HUDEP-2 (cell line): ENCODE measurements around the gene DNAJC15.

Experiments
- DNase-seq, 76 experiments: peaks; one replicate each; lab custom pipeline; 2025; ENCODE audit not compliant: unreplicated experiment in 76 of 76; lab: John Stamatoyannopoulos, UW

Gene DNAJC15

DNA sequence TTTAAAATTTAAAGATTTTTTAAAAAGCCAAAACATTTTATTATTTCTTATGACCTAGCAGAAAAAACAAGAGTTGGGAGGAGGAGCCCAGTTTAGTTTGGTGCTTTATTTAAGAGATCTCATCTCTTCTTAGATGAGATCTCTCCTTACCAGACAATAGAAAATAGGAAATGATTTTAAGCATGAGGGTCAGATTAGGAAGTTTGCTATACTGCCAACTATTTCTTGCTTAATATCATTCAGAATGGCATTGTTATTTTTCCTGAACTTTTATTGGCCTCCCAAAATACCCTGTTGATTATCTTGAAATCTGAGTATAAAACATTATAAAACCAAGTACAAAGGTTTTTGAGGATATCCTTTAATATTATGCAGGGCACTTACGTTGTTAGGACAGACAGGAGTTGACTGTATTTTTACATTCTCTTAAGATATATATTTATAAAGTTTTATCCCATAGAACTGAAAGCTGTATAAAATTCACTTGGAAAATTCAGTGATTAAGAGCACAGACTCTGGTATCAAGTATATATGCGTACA is 56.1 kb downstream of the DNAJC15 start:
- DNase-seq: no peak

GRCh38 chr13:43080199-43080598 is 56.8 kb downstream of the DNAJC15 start:
- DNase-seq: no peak

DNA sequence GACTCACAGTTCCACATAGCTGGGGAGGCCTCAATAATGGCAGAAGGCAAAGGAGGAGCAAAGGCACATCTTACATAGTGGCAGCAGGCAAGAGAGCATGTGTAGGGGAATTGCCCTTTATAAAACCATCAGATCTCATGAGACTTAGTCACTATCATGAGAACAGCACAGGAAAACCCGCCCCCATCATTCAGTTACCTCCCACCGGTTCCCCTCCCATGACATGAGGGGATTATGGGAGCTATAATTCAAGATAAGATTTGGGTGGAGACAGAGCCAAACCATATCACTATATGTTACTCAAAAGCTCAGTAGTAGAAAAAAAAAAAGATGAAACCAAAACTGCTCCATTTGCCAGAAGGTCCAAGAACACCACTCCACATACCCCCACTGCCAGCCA is 58.5 kb downstream of the DNAJC15 start:
- peak in 57 of 76 experiments; percentile 1 to 73 (median 24) for DNase-seq

DNA sequence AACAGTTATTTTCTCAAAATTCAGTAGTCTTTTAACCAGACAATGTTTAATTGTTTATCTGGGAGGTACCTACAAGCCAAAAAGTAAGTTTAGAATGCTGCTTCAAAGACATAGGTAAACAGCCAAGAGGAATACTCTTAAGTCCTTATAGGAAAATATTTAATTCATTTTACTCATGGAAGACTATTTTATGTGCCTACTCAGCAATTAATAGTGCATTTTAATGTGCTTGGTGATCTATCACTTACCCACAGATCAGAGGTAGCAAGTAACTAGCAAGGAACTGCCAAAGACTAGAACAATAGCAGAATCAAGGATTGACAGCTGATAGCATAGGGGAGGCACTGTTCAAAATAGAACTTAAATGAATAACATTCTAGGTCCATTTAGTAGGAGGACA is 60.4 kb downstream of the DNAJC15 start:
- no peak for DNase-seq

- DNase-seq: peak in 1 of 76 experiments; percentile 6
Observed at GRCh38 chr13:43085545-43085944, 62.2 kb downstream of the DNAJC15 start.

DNA sequence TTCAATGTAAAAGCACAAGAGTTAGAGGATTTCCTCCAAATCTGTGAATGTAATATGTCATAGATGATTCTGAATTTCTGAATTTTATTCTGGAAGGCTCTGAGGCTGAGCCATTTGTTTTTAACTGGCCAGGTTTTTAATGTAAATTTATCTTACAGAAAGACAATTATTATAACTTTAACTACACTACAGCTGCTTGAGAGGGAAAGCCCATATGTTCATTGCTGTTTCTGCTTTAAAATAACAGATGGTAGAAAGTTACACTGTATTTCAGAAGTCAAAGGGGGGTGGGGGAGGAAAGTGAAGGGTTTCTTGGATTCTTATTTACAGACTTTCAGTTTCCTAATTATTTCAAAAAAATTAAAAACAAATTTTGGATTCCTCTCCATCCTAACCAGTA is 62.8 kb downstream of the DNAJC15 start:
- no peak for DNase-seq

DNA sequence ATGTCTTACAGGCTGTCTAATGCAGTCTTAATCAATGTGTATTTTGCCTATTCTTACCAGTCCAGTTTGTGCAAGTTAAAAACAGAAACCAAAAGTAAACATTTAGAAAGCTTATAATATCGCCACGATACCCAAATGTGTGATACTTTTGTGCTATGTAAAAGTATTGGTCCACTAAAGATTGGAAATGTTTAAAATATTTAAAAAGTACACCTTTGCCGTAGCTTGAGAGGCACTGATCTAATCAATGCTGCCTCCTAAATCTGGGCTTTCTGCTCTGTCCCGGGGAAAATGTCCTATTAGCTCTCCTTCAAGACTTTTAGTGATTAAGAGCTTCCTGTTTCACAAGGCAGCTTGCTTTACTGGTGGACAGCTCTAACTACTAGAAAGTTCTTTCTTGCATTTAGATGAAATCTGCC is 64.7 kb downstream of the DNAJC15 start:
- DNase-seq: no peak

GRCh38 chr13:43089912-43090498 is 66.6 kb downstream of the DNAJC15 start:
- DNase-seq: no peak

DNA sequence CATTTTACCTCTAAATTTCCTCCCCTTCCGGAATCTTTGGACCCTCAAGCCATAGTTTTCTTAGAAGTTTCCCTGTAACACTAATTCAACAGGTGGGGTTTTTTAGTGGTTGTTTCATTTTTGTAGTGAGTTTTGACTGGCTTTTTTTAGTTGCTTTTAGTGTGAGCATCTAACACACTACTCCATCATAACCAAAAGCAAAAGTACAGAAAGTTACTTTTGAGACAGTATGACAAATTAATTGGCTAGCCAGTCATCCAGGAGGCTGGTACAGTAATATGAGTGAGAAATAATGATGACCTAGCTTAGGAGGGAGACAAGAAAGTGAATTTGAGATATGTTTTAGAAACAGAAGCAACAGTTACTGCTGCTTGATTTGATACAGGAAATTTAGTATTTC is 71.5 kb downstream of the DNAJC15 start:
- no peak for DNase-seq

GRCh38 chr13:43095771-43096719 is 72.7 kb downstream of the DNAJC15 start:
- no peak for DNase-seq

DNA sequence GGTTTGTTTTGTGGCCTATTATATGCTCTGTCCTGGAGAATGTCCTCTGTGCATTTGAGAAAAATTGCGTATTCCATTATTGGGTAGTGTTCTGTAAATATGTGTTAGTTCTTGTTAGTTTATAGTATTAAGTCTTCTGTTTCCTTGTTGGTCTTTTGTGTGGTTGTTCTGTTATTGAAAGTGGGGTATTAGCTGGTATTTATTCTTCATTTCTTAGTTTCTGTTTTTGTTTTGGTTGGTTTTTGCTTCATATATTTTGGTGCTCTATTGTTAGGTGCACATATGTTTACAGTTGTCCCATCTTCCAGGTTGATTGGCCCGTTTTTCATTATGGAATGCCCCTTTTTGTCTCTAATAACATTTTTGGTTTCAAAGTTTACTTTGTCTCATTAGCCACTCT is 77.3 kb downstream of the DNAJC15 start:
- no peak for DNase-seq

- DNase-seq: no peak
Observed at GRCh38 chr13:43102304-43102703, 78.9 kb downstream of the DNAJC15 start.

DNA sequence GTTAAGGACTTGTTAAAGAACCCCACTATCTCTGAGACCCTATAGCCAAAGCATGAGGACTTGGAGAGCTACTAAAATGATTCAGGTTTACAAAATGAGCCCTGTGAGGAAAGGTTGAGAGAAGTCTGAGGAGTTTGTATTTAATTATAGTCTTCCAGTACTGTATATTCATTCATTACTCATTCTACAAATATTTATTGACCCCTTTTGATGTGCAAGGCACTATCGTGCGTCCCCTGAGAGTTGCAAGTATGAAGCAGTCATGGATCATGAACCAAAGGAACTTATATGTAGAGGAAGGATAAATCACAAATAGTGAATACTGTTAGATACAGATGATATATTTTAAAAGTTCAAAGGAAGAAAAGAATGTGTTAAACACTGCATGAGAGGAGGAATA is 84.4 kb downstream of the DNAJC15 start:
- DNase-seq: no peak

GRCh38 chr13:43110036-43110435 is 86.7 kb downstream of the DNAJC15 start:
- no peak for DNase-seq

DNA sequence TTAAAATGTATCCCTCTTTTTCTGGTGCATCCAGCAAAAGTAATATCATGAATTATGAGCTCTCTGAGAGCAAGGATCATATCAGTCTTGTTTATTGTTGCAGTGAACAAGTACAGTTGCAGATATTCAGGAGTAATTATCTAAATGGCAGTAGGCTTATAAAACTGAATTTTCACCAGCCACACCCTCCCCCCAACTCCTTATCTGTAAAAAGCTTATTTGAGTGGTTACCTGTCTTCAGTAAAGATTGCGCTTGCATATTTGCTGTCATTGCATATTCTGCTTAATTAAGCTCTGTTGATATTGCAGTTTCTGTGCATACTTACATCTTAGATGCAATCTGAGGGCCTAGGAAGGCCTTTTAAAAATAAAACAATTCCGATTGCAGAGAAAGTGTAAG is 87.3 kb downstream of the DNAJC15 start:
- DNase-seq: no peak

DNA sequence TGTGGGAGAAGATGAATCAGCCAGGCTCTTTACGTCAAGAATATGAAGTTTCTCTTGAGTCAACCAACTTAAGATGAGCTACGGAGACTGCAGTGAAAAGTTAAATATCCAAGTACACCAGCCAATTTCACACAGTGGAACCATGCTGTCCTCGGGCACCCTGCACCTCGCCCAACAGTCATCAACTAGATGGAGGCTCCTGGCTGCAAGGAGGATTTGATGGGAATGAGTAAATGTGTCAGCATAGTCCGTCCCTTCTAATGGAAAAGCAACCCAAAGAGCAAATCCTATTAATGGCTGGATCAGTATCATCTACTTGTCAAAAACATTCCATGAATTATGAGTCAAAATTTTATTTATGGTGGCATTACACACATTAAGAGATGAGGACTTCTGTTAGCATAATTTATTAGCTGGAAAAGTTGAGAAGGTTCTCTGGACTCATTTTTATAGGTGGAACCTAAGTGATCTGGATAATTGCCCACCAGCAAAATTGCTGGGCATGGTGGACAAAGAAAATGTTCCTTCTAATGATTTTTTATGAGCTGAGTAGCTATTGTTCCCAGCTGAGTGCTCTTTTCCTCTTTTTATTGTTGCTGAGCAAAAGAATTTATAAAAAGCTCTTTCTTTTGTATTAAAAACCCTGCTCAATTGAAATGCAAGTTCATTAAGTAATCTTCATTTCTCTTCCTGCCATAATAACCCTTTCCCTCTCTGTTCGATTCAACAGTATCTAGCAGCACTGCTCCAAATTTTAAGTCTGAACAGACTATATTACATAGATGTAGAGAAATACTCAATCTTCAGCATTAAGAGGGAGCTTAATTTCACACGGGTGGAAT is 88.4 kb downstream of the DNAJC15 start:
- no peak for DNase-seq

DNA sequence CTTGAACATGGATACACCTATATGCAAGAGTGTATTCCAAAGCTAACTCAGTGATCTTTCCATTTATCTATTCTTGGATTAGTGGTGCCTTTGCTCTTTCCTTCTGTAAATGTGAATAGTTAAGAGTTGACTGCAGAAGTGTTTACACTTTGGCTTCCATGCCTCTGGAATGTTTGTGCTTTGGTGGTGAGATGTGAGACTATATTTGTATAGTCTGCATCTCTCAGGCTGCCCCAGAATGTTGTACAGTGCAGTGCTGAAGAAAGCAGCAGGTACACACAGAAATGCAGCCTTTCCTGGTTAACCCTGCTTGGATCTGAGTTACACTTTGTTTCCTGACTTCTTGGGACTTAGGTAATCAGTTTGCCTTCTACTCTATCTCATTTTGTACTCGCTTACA is 90.2 kb downstream of the DNAJC15 start:
- no peak for DNase-seq

DNA sequence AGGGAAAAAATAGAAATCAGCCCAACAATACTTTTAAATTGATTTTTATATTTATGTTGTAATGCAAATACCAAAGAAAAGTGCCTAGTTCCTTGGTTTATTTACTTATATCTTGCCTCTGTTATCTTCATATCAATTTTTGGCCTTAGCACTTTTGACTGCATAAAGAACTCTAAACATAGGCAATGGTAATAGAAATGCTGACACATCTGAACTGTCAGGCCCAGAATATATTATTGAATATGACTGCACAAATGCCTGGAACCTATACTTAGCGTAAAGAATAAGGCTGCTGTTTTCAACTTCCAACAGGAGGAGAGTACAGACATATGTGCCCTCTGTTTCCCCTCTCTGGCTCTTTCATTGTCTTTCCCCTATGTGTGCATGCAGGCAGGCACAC is 91.1 kb downstream of the DNAJC15 start:
- DNase-seq: no peak

DNA sequence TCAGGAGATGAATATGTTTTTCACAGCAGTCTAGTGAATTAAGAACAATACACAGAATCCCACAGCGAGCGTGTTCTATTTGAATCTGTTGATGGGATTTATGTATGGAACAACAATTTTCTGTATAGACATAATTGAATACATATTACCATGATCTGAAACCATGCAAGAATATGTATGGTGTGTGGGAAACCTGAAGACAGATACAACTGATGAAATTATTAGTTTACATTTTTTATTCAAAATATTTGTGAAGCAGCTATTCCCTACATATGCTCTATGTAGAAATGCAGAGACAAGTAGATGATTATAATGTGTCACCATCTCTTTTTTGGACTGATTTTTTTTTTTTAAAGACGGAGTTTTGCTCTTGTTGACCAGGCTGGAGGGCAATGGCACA is 91.8 kb downstream of the DNAJC15 start:
- DNase-seq: no peak

- DNase-seq: no peak
Observed at GRCh38 chr13:43116242-43116641, 92.9 kb downstream of the DNAJC15 start.

- DNase-seq: no peak
Observed at GRCh38 chr13:43118521-43118920, 95.1 kb downstream of the DNAJC15 start.
